Stimulated activated naive B cell treated with anti-CD40 and anti-IgM and Interleukin-4, amounts not matched to agents 10 μg/mL and 1 μg/mL and 100 μg/mL, for 72 hours (primary cell): ENCODE results near the gene SMNDC1.
"Not testable (repeated sequence)": the region's sequence is repeated elsewhere in the genome, so short reads cannot be mapped to it uniquely, and the experiment has no call there.

Source experiments
- ATAC-seq, 2 donors: fragments of 150-1000 bp; cut with Tn5 transposase; replicated peaks; 2 replicates each; pipeline ENCODE4 v1.10.0; 2021; ENCODE audit warnings: moderate library complexity in 1 of 2
- DNase-seq: peaks from one replicate; pipeline ENCODE4 v3.0.0; 2021
- H3K27ac Mint-ChIP-seq: one replicate; pipeline ENCODE4 v1.8.0; 2022; ENCODE audit warnings: mild to moderate bottlenecking, mixed read lengths
- H3K27me3 Mint-ChIP-seq, 2 donors: one replicate each; pipeline ENCODE4 v1.8.0; 2022; ENCODE audit warnings: mixed read lengths in 2 of 2
- H3K36me3 Mint-ChIP-seq, 2 donors: one replicate each; pipeline ENCODE4 v1.8.0; 2022; ENCODE audit warnings: mixed read lengths in 2 of 2, mild to moderate bottlenecking in 1 of 2
- H3K4me1 Mint-ChIP-seq, 2 donors: one replicate each; pipeline ENCODE4 v1.8.0; 2022; ENCODE audit warnings: mixed read lengths in 2 of 2, mild to moderate bottlenecking in 1 of 2
- H3K4me3 Mint-ChIP-seq, 2 donors: one replicate each; pipeline ENCODE4 v1.8.0; 2022; ENCODE audit warnings: mild to moderate bottlenecking in 2 of 2, mixed read lengths in 2 of 2, moderate library complexity in 1 of 2
- H3K9me3 Mint-ChIP-seq, 2 donors: one replicate each; pipeline ENCODE4 v1.8.0; 2022; ENCODE audit warnings: mixed read lengths in 2 of 2, mild to moderate bottlenecking in 1 of 2

SMNDC1 gene

GRCh38 chr10:110337906-110338305 lies 33.2 kb upstream of the SMNDC1 start:
- ATAC-seq (no peak), DNase-seq (no peak)
- Mint-ChIP-seq H3K9me3 (no peaks in the 10 kb centered on the region), H3K27ac (no peak overlapping the region), H3K4me1 (peaks cover 13 to 23% of the 10 kb centered on the region in 2 donors), H3K36me3 (no peaks in the 10 kb centered on the region), H3K27me3 (peaks cover 9 to 12% of the 10 kb centered on the region in 2 donors), H3K4me3 (no peak overlapping the region)

- H3K9me3 Mint-ChIP-seq, result no peaks in the 10 kb centered on the region
- H3K27me3 Mint-ChIP-seq, result peaks cover 4 to 12% of the 10 kb centered on the region in 2 donors
- ATAC-seq, result no peak
- H3K4me3 Mint-ChIP-seq, result no peak overlapping the region
- H3K36me3 Mint-ChIP-seq, result no peaks in the 10 kb centered on the region
- H3K27ac Mint-ChIP-seq, result no peak overlapping the region
- DNase-seq, result no peak
- peaks cover 13 to 23% of the 10 kb centered on the region in 2 donors for H3K4me1 Mint-ChIP-seq
Measured at GRCh38 chr10:110337401-110337800, 32.7 kb upstream of the SMNDC1 start.

GRCh38 chr10:110336111-110336721 lies 31.5 kb upstream of the SMNDC1 start:
- Mint-ChIP-seq H3K4me3 (no peak overlapping the region), H3K4me1 (peaks cover 13 to 23% of the 10 kb centered on the region in 2 donors), H3K9me3 (no peaks in the 10 kb centered on the region), H3K36me3 (no peaks in the 10 kb centered on the region), H3K27ac (no peak overlapping the region), H3K27me3 (peaks cover 4 to 12% of the 10 kb centered on the region in 2 donors)
- no peak for ATAC-seq
- DNase-seq, result no peak

GRCh38 chr10:110335314-110336064 lies 30.8 kb upstream of the SMNDC1 start:
- H3K4me3 Mint-ChIP-seq, result no peak overlapping the region
- H3K27ac Mint-ChIP-seq, result no peak overlapping the region

GRCh38 chr10:110334061-110334656 lies 29.4 kb upstream of the SMNDC1 start:
- H3K4me3 Mint-ChIP-seq, result no peak overlapping the region
- peaks cover 12% of the 10 kb centered on the region in 2 donors for H3K9me3 Mint-ChIP-seq
- H3K27ac Mint-ChIP-seq, result no peak overlapping the region
- H3K4me1 Mint-ChIP-seq, result peaks cover 10 to 23% of the 10 kb centered on the region in 2 donors
- peaks cover 0 to 5% of the 10 kb centered on the region in 2 donors for H3K27me3 Mint-ChIP-seq
- H3K36me3 Mint-ChIP-seq, result peaks cover 11 to 16% of the 10 kb centered on the region in 2 donors
- ATAC-seq (no peak), DNase-seq (no peak)

More at GRCh38 chr10:110335314-110336064, 30.8 kb upstream of the SMNDC1 start:
- Mint-ChIP-seq H3K36me3 (peaks cover 5 to 6% of the 10 kb centered on the region in 2 donors), H3K4me1 (peaks cover 13 to 23% of the 10 kb centered on the region in 2 donors), H3K9me3 (peaks cover 6 to 7% of the 10 kb centered on the region in 2 donors), H3K27me3 (peaks cover 4 to 12% of the 10 kb centered on the region in 2 donors)
- peak; percentile 84 to 90 for ATAC-seq
- DNase-seq, result no peak

GRCh38 chr10:110331226-110331795 lies 26.6 kb upstream of the SMNDC1 start:
- H3K27me3 Mint-ChIP-seq, DNase-seq, H3K27ac Mint-ChIP-seq, ATAC-seq, H3K4me3 Mint-ChIP-seq: not testable (repeated sequence)
- peaks cover 16 to 33% of the 10 kb centered on the region in 2 donors for H3K4me1 Mint-ChIP-seq
- peaks cover 12 to 15% of the 10 kb centered on the region in 2 donors for H3K9me3 Mint-ChIP-seq
- peaks cover 11 to 16% of the 10 kb centered on the region in 2 donors for H3K36me3 Mint-ChIP-seq

GRCh38 chr10:110330675-110331074 lies 26.0 kb upstream of the SMNDC1 start:
- H3K27me3 Mint-ChIP-seq, result no peaks in the 10 kb centered on the region
- peak overlapping the region; percentile 42 for H3K27ac Mint-ChIP-seq
- H3K4me3 Mint-ChIP-seq, result no peak overlapping the region
- no peak for DNase-seq
- peaks cover 20 to 33% of the 10 kb centered on the region in 2 donors for H3K4me1 Mint-ChIP-seq
- H3K36me3 Mint-ChIP-seq, result peaks cover 11 to 19% of the 10 kb centered on the region in 2 donors
- H3K9me3 Mint-ChIP-seq, result peaks cover 12 to 15% of the 10 kb centered on the region in 2 donors
- ATAC-seq, result no peak

- ATAC-seq (no peak), DNase-seq (no peak)
- H3K4me1 Mint-ChIP-seq, result peaks cover 33 to 56% of the 10 kb centered on the region in 2 donors
- no peak overlapping the region for H3K27ac Mint-ChIP-seq
- peaks cover 11 to 19% of the 10 kb centered on the region in 2 donors for H3K36me3 Mint-ChIP-seq
- no peaks in the 10 kb centered on the region for H3K27me3 Mint-ChIP-seq
- no peak overlapping the region for H3K4me3 Mint-ChIP-seq
- H3K9me3 Mint-ChIP-seq, result peaks cover 15 to 16% of the 10 kb centered on the region in 2 donors
Measured at GRCh38 chr10:110327262-110327914, 22.7 kb upstream of the SMNDC1 start.

GRCh38 chr10:110326351-110327032 lies 21.8 kb upstream of the SMNDC1 start:
- Mint-ChIP-seq H3K36me3 (peaks cover 11 to 19% of the 10 kb centered on the region in 2 donors), H3K4me3 (peak overlapping the region in 1 of 2 donors; percentile 15), H3K27ac (peak overlapping the region; percentile 90), H3K9me3 (peaks cover 15 to 20% of the 10 kb centered on the region in 2 donors), H3K27me3 (no peaks in the 10 kb centered on the region), H3K4me1 (peaks cover 33 to 60% of the 10 kb centered on the region in 2 donors)
- no peak for DNase-seq
- ATAC-seq, result peak; percentile 33 to 50

- Mint-ChIP-seq H3K36me3 (peaks cover under 1 to 7% of the 10 kb centered on the region in 2 donors), H3K27me3 (no peaks in the 10 kb centered on the region), H3K9me3 (peaks cover 5 to 8% of the 10 kb centered on the region in 2 donors), H3K27ac (peak overlapping the region; percentile 92), H3K4me3 (peak overlapping the region; percentile 51 to 52), H3K4me1 (peaks cover 33 to 60% of the 10 kb centered on the region in 2 donors)
- peak; percentile 86 to 87 for ATAC-seq
- peak; percentile 28 for DNase-seq
Measured at GRCh38 chr10:110324805-110325280, 20.1 kb upstream of the SMNDC1 start.

GRCh38 chr10:110324201-110324804 lies 19.6 kb upstream of the SMNDC1 start:
- peak; percentile 69 to 71 for ATAC-seq
- Mint-ChIP-seq H3K4me1 (peaks cover 33 to 60% of the 10 kb centered on the region in 2 donors), H3K27me3 (no peaks in the 10 kb centered on the region), H3K36me3 (peaks cover 0 to 5% of the 10 kb centered on the region in 2 donors), H3K27ac (peak overlapping the region; percentile 92), H3K9me3 (peaks cover 3 to 8% of the 10 kb centered on the region in 2 donors), H3K4me3 (peak overlapping the region; percentile 51 to 52)
- DNase-seq, result no peak

- Mint-ChIP-seq H3K27ac (peak overlapping the region; percentile 15), H3K9me3 (peaks cover under 1 to 8% of the 10 kb centered on the region in 2 donors), H3K4me3 (no peak overlapping the region), H3K4me1 (peaks cover 35 to 60% of the 10 kb centered on the region in 2 donors), H3K36me3 (peaks cover 0 to 5% of the 10 kb centered on the region in 2 donors), H3K27me3 (no peaks in the 10 kb centered on the region)
- no peak for ATAC-seq
- DNase-seq, result no peak
Measured at GRCh38 chr10:110323503-110323902, 18.8 kb upstream of the SMNDC1 start.
